ENCODE results near the gene TTF2.

TTF2 gene

DNA sequence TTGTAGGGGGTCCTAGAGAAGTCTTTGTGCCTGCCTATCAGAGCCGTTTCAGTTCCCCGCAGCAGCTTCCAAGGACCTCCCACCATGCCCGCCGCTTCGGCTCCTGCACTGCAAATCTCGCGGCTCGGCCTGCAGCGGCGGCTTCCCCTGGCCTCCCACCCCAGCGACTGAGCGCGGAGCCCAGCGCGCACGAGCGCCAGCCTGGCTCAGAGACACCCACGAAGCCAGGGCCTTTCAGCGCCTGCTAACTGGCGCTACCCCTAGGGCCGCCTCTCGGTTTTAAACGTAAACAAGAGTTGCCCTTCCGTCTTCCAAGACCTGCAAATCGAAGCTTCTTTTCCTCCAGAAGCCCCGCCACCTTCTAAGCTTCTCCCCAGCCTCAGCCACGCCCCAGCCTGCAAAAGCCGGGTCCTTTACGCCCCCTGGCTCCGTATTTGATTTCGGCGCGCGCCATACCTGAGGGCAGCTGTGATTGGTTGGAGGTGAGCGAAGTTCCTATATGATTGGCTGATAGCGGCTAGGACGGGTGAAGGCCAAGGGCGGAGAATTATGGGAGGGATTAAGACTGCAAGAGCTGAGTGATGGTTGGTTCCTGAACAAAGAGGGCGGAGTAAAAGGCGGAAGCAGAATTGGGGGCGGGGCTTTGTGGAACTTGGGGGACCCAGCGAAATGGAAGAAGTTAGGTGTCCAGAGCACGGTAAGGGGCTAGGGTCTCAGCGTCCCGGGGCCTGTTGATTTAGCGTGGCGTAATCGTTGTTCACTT is at the start of gene TTF2:
TSS of gene TTF2 (plus strand) at position 649 of the 763 bp plus-strand sequence. CDS start at position 670, 21 bp downstream.
- Histone ChIP-seq H3K4me2 (peak within 1 kb of the TSS; percentile 84), H3K4me3 (peak within 1 kb of the TSS; percentile 77), H3K27me3 (no peaks in the 10 kb centered on the region), H3K9ac (peak within 1 kb of the TSS; percentile 88), H3K9me3 (no peaks in the 10 kb centered on the region), H3K27ac (peak within 1 kb of the TSS; percentile 86), H3K36me3 (peaks cover 29% of the 10 kb centered on the region; the same call in 1 of the 2 replicates), H4K20me1 (no peaks in the 10 kb centered on the region), H3K4me1 (peaks cover 36% of the 10 kb centered on the region)
- no peak for TF ChIP-seq Cebpa-rat (IDR thresholded peaks at IDR 0.05)

DNA sequence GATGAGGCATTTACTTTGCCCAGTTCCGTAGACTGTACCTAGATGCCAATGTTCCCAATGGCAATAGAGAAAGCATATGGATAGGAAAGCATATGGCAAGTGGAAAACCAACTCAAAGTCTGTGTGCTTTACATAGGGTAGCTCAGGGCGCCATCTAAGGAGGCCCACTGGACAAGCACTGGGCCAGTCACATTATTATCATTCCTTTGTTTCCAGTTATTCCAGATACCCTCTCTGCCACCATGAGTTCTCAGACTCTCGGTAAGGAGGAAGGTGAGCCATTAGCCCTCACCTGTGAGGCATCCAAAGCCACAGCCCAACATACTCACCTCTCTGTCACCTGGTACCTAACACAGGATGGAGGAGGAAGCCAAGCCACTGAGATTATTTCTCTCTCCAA is 48.8 kb upstream of the TTF2 start:
- H3K4me2 ChIP-seq: no peak overlapping the region
- no peak overlapping the region for H3K4me3 ChIP-seq
- no peak overlapping the region for H3K27ac ChIP-seq
- H3K4me1 ChIP-seq: peaks cover 17% of the 10 kb centered on the region
- H3K27me3 ChIP-seq: no peaks in the 10 kb centered on the region
- no peaks in the 10 kb centered on the region for H4K20me1 ChIP-seq
- no peaks in the 10 kb centered on the region for H3K36me3 ChIP-seq
- no peak for TF ChIP-seq Cebpa-rat (IDR thresholded peaks at IDR 0.05)
- no peaks in the 10 kb centered on the region for H3K9me3 ChIP-seq
- no peak overlapping the region for H3K9ac ChIP-seq

DNA sequence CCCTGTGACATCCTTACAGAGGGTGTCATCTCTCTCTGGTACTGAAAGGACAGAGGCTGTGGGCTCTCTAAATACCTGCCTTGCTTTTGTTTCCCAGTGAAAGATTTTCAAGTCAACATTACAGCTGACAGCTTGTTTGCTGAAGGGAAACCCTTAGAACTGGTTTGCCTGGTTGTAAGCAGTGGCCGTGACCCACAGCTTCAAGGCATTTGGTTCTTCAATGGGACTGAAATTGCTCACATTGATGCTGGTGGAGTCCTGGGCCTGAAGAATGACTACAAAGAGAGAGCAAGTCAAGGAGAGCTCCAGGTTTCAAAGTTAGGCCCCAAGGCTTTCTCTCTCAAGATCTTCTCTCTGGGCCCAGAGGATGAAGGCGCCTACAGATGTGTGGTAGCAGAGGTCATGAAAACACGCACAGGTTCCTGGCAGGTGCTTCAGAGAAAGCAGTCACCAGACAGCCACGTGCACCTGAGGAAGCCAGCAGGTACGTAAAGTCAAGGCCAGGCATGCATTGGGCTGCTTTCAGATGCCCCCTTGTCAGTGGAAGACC is 46.7 kb upstream of the TTF2 start:
- Histone ChIP-seq H3K27ac (no peak overlapping the region), H3K4me2 (no peak overlapping the region)

DNA sequence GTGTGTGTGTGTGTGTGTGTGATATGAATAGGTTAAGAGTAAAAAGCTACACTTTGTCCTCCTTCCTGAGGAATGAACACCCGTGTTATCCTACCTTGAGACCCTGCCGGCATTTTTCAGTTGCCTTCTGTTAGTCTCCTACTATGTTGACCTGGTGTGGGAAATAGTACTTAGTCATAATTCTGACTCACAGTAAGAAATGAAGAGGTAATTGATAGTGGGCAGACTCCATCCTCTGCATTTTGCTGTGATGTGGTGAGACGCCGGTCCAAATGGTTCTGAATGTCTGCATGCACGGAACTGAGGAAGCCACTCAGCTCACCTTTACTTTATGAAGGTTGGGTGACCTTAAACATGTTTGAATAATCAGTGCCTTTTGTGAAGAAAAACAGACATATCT is 45.9 kb upstream of the TTF2 start:
- Histone ChIP-seq H3K4me1 (peaks cover 23% of the 10 kb centered on the region), H3K4me2 (no peak overlapping the region), H3K36me3 (no peaks in the 10 kb centered on the region), H3K9me3 (no peaks in the 10 kb centered on the region), H3K27me3 (no peaks in the 10 kb centered on the region), H4K20me1 (no peaks in the 10 kb centered on the region), H3K9ac (no peak overlapping the region), H3K4me3 (no peak overlapping the region), H3K27ac (no peak overlapping the region)
- no peak for TF ChIP-seq Cebpa-rat (IDR thresholded peaks at IDR 0.05)

More for the DNA sequence above, 46.7 kb upstream of the TTF2 start:
- no peaks in the 10 kb centered on the region for H3K36me3 ChIP-seq
- no peak overlapping the region for H3K4me3 ChIP-seq
- H4K20me1 ChIP-seq: no peaks in the 10 kb centered on the region
- peaks cover 31% of the 10 kb centered on the region for H3K4me1 ChIP-seq
- no peak for TF ChIP-seq Cebpa-rat (IDR thresholded peaks at IDR 0.05)
- no peaks in the 10 kb centered on the region for H3K27me3 ChIP-seq
- no peak overlapping the region for H3K9ac ChIP-seq
- H3K9me3 ChIP-seq: no peaks in the 10 kb centered on the region

DNA sequence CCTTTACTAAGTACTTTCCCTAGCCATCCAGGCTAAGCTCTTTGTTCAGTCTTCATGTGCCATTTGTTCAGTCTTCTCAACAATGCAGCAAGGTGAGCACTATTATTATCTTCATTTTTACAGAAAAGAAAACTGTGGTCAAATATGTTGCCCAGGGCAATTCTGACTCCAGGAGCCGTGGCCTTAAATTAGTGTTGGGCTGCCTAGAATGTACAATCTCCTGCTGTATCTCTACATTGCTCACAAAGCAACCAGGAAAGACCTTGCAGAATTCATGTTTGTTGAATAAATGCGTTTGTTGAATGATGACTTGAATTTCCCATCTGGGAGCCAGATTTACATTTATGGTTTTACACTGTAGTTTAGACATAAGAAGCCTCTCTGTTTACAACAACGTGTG is 44.4 kb upstream of the TTF2 start:
- Histone ChIP-seq H4K20me1 (no peaks in the 10 kb centered on the region), H3K36me3 (no peaks in the 10 kb centered on the region), H3K27ac (no peak overlapping the region), H3K4me3 (no peak overlapping the region), H3K4me2 (no peak overlapping the region), H3K9me3 (no peaks in the 10 kb centered on the region), H3K4me1 (peaks cover 21% of the 10 kb centered on the region), H3K9ac (no peak overlapping the region), H3K27me3 (no peaks in the 10 kb centered on the region)
- TF ChIP-seq Cebpa-rat (IDR thresholded peaks at IDR 0.05): no peak

DNA sequence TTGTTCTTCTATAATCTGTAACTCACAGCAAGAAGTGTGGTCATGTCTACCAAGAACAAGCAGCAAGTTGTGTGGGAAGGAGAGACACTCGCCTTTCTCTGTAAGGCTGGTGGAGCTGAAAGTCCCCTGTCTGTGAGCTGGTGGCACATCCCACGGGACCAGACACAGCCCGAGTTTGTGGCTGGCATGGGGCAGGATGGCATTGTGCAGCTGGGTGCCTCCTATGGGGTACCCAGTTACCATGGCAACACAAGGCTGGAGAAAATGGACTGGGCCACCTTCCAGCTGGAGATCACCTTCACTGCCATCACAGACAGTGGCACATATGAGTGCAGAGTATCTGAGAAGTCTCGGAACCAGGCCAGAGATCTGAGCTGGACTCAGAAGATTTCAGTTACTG is 43.1 kb upstream of the TTF2 start:
- no peaks in the 10 kb centered on the region for H3K27me3 ChIP-seq
- peak overlapping the region; percentile 25 for H3K4me2 ChIP-seq
- H3K27ac ChIP-seq: no peak overlapping the region
- H3K4me3 ChIP-seq: no peak overlapping the region
- H4K20me1 ChIP-seq: no peaks in the 10 kb centered on the region
- no peaks in the 10 kb centered on the region for H3K36me3 ChIP-seq
- H3K4me1 ChIP-seq: peaks cover 21% of the 10 kb centered on the region
- no peaks in the 10 kb centered on the region for H3K9me3 ChIP-seq
- no peak overlapping the region for H3K9ac ChIP-seq
- TF ChIP-seq Cebpa-rat (IDR thresholded peaks at IDR 0.05): no peak

DNA sequence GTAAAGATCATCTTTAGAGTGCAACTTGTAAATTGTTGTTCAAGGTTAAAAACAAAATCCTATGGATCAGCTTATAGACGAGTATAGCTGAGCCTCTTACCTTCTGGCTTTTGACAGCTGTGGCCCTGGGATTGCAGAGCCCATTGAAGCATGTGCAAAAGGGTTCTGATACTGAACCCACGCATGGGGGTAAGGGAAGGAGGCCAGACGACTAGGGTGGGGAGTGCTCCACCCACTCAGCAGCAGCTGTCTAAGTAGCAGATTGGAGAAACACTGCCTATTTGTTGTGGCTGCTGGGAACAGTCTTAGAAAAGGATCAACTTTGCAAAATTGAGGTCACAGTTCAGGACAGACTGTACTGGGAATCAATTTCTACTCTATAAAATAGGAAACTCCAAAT is 42.5 kb upstream of the TTF2 start:
- no peaks in the 10 kb centered on the region for H3K9me3 ChIP-seq
- no peaks in the 10 kb centered on the region for H4K20me1 ChIP-seq
- peaks cover 21% of the 10 kb centered on the region for H3K4me1 ChIP-seq
- H3K9ac ChIP-seq: no peak overlapping the region
- TF ChIP-seq Cebpa-rat (IDR thresholded peaks at IDR 0.05): no peak
- H3K36me3 ChIP-seq: no peaks in the 10 kb centered on the region
- no peak overlapping the region for H3K4me3 ChIP-seq
- H3K4me2 ChIP-seq: no peak overlapping the region
- no peaks in the 10 kb centered on the region for H3K27me3 ChIP-seq
- H3K27ac ChIP-seq: no peak overlapping the region

DNA sequence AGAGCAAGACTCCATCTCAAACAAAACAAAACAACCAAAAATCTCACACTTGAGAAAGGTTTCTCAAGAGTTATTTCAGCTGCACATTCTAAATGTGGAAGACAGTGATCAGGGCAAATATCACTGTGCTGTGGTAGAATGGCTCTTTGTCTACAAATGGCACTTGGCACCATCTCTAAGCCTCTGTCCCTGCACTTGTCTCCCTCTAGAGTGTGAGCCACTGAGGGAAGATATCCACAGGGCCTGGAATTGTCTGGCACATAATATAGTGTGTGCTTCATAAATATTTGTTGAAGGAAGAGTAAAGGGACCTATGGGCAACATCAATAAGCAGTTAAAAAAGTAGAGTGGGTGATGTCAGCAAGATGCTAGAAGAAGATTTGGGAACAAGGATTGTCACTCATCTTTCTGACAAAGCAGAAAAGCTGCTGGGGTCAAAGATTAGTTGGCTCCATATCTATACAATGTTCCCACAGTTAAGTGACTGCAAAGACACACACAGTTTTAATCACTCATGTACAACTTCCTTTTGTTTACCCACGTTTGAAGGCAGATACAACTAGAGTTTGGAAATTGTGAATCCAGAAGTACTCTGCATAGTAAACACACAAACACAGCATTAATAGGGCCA is 39.5 kb upstream of the TTF2 start:
- Histone ChIP-seq H3K36me3 (no peaks in the 10 kb centered on the region), H3K27ac (no peak overlapping the region), H4K20me1 (no peaks in the 10 kb centered on the region), H3K27me3 (no peaks in the 10 kb centered on the region), H3K4me2 (no peak overlapping the region), H3K9ac (no peak overlapping the region), H3K4me3 (no peak overlapping the region), H3K9me3 (no peaks in the 10 kb centered on the region), H3K4me1 (peaks cover 15% of the 10 kb centered on the region)
- TF ChIP-seq Cebpa-rat (IDR thresholded peaks at IDR 0.05): no peak

DNA sequence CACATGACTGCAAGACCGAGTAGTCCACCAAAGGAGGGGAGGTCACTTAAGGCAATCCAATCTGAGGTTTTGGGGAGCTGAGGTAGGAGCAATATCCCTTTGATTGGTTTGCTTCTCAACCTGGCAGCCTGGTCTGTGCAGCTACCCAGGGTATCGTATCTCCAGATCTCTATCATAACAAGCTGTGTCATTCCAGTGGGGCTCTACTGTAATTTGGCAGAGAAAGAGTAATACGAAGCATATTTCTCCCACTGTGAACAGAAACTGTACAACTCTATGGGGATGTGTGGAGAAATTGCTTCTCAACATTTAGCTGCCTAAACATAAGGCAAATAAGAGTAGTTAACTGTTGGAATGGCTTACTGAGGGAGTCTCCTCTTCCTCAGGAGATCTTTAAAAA is 38.0 kb upstream of the TTF2 start:
- Histone ChIP-seq H4K20me1 (no peaks in the 10 kb centered on the region), H3K4me3 (no peak overlapping the region), H3K9ac (no peak overlapping the region), H3K4me2 (no peak overlapping the region), H3K36me3 (no peaks in the 10 kb centered on the region), H3K27me3 (no peaks in the 10 kb centered on the region), H3K4me1 (peaks cover 6% of the 10 kb centered on the region), H3K27ac (no peak overlapping the region), H3K9me3 (no peaks in the 10 kb centered on the region)
- TF ChIP-seq Cebpa-rat (IDR thresholded peaks at IDR 0.05): no peak

DNA sequence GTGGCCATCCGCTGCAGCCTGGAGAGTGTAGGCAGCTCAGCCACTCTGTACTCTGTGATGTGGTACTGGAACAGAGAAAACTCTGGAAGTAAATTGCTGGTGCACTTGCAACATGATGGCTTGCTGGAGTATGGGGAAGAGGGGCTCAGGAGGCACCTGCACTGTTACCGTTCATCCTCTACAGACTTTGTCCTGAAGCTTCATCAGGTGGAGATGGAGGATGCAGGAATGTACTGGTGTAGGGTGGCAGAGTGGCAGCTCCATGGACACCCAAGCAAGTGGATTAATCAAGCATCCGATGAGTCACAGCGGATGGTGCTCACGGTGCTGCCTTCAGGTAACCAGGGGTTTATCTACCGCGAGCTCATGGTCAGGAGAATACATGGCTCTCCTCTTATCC is 34.6 kb upstream of the TTF2 start:
- no peaks in the 10 kb centered on the region for H3K36me3 ChIP-seq
- no peak for TF ChIP-seq Cebpa-rat (IDR thresholded peaks at IDR 0.05)
- H3K9ac ChIP-seq: no peak overlapping the region
- H4K20me1 ChIP-seq: no peaks in the 10 kb centered on the region
- H3K4me1 ChIP-seq: peaks cover 4% of the 10 kb centered on the region
- H3K27ac ChIP-seq: no peak overlapping the region
- no peaks in the 10 kb centered on the region for H3K9me3 ChIP-seq
- no peak overlapping the region for H3K4me3 ChIP-seq
- no peak overlapping the region for H3K4me2 ChIP-seq
- H3K27me3 ChIP-seq: no peaks in the 10 kb centered on the region

Data from BLaER1 (cell line).